ENCODE data around the gene EYS.

DNA sequence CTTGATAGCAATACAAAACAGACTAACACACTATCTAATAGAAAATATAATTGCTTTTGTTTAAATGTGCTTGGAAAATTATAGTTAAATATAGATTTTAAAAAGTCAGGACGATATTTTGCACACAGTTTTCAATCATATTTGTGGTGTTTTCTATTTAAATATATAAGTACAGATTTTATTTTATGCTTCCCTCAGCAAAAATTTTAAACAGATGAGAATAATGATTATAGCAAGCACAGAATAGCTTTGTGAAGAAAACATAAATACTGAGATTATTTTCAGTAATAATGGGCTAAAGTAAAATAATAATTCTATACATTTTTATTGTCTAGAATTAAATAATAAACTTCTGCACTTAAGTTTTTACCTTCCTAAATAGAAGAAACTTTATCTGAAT, 1262.0 kb downstream of the EYS start:
- TF ChIP-seq, protein P1, sequence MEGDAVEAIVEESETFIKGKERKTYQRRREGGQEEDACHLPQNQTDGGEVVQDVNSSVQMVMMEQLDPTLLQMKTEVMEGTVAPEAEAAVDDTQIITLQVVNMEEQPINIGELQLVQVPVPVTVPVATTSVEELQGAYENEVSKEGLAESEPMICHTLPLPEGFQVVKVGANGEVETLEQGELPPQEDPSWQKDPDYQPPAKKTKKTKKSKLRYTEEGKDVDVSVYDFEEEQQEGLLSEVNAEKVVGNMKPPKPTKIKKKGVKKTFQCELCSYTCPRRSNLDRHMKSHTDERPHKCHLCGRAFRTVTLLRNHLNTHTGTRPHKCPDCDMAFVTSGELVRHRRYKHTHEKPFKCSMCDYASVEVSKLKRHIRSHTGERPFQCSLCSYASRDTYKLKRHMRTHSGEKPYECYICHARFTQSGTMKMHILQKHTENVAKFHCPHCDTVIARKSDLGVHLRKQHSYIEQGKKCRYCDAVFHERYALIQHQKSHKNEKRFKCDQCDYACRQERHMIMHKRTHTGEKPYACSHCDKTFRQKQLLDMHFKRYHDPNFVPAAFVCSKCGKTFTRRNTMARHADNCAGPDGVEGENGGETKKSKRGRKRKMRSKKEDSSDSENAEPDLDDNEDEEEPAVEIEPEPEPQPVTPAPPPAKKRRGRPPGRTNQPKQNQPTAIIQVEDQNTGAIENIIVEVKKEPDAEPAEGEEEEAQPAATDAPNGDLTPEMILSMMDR (IDR thresholded peaks at IDR 0.05), result no peak
- TF ChIP-seq EP300 (IDR thresholded peaks at IDR 0.05) (no peak), POLR2A (IDR thresholded peaks at IDR 0.05) (no peak), POLR2AphosphoS5 (IDR thresholded peaks at IDR 0.05) (no peak)

Data from gastroesophageal sphincter (tissue), 3 donors.